Measurements from ENCODE around the gene PRKCB.
"Not testable (repeated sequence)": the region's sequence is repeated elsewhere in the genome, so short reads cannot be mapped to it uniquely, and the experiment has no call there.

Gene PRKCB

DNA sequence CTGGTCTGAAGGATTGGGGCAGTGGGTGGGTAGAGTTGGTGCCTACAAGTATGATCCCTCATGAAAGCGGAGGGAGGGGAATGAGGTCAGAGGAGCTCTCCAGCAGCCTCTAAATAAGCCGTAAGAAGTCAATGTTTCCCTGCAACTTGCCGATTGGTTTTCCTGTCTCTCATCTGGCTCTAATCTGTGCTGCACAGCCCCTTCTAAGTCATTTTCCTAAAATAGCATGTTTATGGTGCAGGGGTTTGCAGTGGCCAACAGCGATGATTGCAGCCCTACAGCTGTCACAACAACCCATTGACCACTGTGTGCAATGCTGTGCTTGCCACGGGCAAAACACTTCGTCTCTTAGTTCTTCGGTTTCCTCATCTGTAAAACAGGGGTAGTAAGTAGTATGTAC lies 189.2 kb downstream of the PRKCB start:
- Histone ChIP-seq H3F3A (ENCODE audit: low read depth) (no peaks in the 10 kb centered on the region), H3K4me2 (ENCODE audit: low read depth, low read length, poor library complexity, severe bottlenecking) (no peak overlapping the region), H3K9me3 (ENCODE audit: insufficient read depth, low read depth, low read length) (no peaks in the 10 kb centered on the region), H3K79me2 (ENCODE audit: insufficient read depth, low read length) (peaks cover 25% of the 10 kb centered on the region; the same call in 1 of the 2 replicates), H3K36me3 (ENCODE audit: insufficient read depth, low read length) (no peaks in the 10 kb centered on the region; the same call in 1 of the 2 replicates), H3K9me2 (replicated peaks; ENCODE audit: low read depth, low read length) (no peaks in the 10 kb centered on the region), H3K4me1 (ENCODE audit: insufficient read depth, low read length, poor library complexity, severe bottlenecking) (peaks cover 24% of the 10 kb centered on the region), H3K9ac (ENCODE audit: low read depth, low read length, poor library complexity, severe bottlenecking) (no peak overlapping the region), H4K20me1 (ENCODE audit: insufficient read depth, low read length, poor library complexity, severe bottlenecking) (no peaks in the 10 kb centered on the region), H3K27me3 (ENCODE audit: insufficient read depth, low read length, poor library complexity, severe bottlenecking) (no peaks in the 10 kb centered on the region), H3K4me3 (ENCODE audit: low read length, poor library complexity, severe bottlenecking) (no peak overlapping the region), H2AFZ (ENCODE audit: low read length) (no peak overlapping the region)
- no peak for TF ChIP-seq EZH2phosphoT487 (IDR thresholded peaks at IDR 0.05; ENCODE audit: borderline replicate concordance)
- TF ChIP-seq, protein P1, sequence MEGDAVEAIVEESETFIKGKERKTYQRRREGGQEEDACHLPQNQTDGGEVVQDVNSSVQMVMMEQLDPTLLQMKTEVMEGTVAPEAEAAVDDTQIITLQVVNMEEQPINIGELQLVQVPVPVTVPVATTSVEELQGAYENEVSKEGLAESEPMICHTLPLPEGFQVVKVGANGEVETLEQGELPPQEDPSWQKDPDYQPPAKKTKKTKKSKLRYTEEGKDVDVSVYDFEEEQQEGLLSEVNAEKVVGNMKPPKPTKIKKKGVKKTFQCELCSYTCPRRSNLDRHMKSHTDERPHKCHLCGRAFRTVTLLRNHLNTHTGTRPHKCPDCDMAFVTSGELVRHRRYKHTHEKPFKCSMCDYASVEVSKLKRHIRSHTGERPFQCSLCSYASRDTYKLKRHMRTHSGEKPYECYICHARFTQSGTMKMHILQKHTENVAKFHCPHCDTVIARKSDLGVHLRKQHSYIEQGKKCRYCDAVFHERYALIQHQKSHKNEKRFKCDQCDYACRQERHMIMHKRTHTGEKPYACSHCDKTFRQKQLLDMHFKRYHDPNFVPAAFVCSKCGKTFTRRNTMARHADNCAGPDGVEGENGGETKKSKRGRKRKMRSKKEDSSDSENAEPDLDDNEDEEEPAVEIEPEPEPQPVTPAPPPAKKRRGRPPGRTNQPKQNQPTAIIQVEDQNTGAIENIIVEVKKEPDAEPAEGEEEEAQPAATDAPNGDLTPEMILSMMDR (conservative IDR thresholded peaks at IDR 0.05; ENCODE audit: low read length): no peak

- Histone ChIP-seq H3K27me3 (ENCODE audit: insufficient read depth, low read length, poor library complexity, severe bottlenecking) (no peaks in the 10 kb centered on the region), H4K20me1 (ENCODE audit: insufficient read depth, low read length, poor library complexity, severe bottlenecking) (no peaks in the 10 kb centered on the region), H3K4me3 (ENCODE audit: low read length, poor library complexity, severe bottlenecking) (no peak overlapping the region)
Measured at GRCh38 chr16:24027466-24027865, 191.7 kb downstream of the PRKCB start.

DNA sequence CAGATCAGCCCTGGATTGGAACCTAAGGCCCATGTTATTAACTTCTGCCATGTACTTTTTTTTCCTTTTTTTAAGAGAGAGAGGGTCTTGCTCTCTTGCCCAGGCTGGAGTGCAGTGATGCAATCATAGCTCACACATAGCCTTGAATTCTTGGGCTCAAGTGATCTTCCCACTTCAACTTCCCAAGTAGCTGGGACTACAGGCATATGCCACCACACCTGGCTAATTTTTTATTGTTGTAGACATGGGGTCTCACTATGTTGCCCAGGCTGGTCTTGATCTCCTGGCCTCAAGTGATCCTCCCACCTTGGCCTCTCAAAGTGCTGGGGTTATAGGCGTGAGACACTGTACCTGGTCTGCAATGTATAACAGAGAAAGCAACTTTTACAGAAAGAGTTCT lies 194.1 kb downstream of the PRKCB start:
- not testable (repeated sequence) for H3K9me3 ChIP-seq (ENCODE audit: insufficient read depth, low read depth, low read length); H4K20me1 ChIP-seq (ENCODE audit: insufficient read depth, low read length, poor library complexity, severe bottlenecking); H3K9ac ChIP-seq (ENCODE audit: low read depth, low read length, poor library complexity, severe bottlenecking); H2AFZ ChIP-seq (ENCODE audit: low read length); H3K27me3 ChIP-seq (ENCODE audit: insufficient read depth, low read length, poor library complexity, severe bottlenecking); H3K9me2 ChIP-seq (replicated peaks; ENCODE audit: low read depth, low read length); H3K4me3 ChIP-seq (ENCODE audit: low read length, poor library complexity, severe bottlenecking); H3F3A ChIP-seq (ENCODE audit: low read depth); H3K4me2 ChIP-seq (ENCODE audit: low read depth, low read length, poor library complexity, severe bottlenecking)
- peaks cover 21% of the 10 kb centered on the region; the same call in 1 of the 2 replicates for H3K36me3 ChIP-seq (ENCODE audit: insufficient read depth, low read length)
- H3K79me2 ChIP-seq (ENCODE audit: insufficient read depth, low read length): peaks cover 11% of the 10 kb centered on the region; the same call in 1 of the 2 replicates
- peaks cover 24% of the 10 kb centered on the region for H3K4me1 ChIP-seq (ENCODE audit: insufficient read depth, low read length, poor library complexity, severe bottlenecking)

More at GRCh38 chr16:24027466-24027865, 191.7 kb downstream of the PRKCB start:
- TF ChIP-seq, protein P1 (conservative IDR thresholded peaks at IDR 0.05; ENCODE audit: low read length): no peak
- Histone ChIP-seq H3F3A (ENCODE audit: low read depth) (no peaks in the 10 kb centered on the region), H3K9me2 (replicated peaks; ENCODE audit: low read depth, low read length) (no peaks in the 10 kb centered on the region), H3K9me3 (ENCODE audit: insufficient read depth, low read depth, low read length) (no peaks in the 10 kb centered on the region), H3K9ac (ENCODE audit: low read depth, low read length, poor library complexity, severe bottlenecking) (peak overlapping the region; percentile 37), H3K4me2 (ENCODE audit: low read depth, low read length, poor library complexity, severe bottlenecking) (peak overlapping the region; percentile 37), H3K36me3 (ENCODE audit: insufficient read depth, low read length) (peaks cover 7% of the 10 kb centered on the region; the same call in 1 of the 2 replicates), H3K4me1 (ENCODE audit: insufficient read depth, low read length, poor library complexity, severe bottlenecking) (peaks cover 17% of the 10 kb centered on the region), H2AFZ (ENCODE audit: low read length) (no peak overlapping the region), H3K79me2 (ENCODE audit: insufficient read depth, low read length) (peaks cover 21% of the 10 kb centered on the region; the same call in 1 of the 2 replicates)

GRCh38 chr16:24035127-24035842 lies 199.5 kb downstream of the PRKCB start:
- no peaks in the 10 kb centered on the region for H3K9me3 ChIP-seq (ENCODE audit: insufficient read depth, low read depth, low read length)
- no peaks in the 10 kb centered on the region for H3F3A ChIP-seq (ENCODE audit: low read depth)
- no peaks in the 10 kb centered on the region for H4K20me1 ChIP-seq (ENCODE audit: insufficient read depth, low read length, poor library complexity, severe bottlenecking)
- peaks cover 37% of the 10 kb centered on the region; the same call in 1 of the 2 replicates for H3K36me3 ChIP-seq (ENCODE audit: insufficient read depth, low read length)
- no peaks in the 10 kb centered on the region for H3K9me2 ChIP-seq (replicated peaks; ENCODE audit: low read depth, low read length)
- H3K79me2 ChIP-seq (ENCODE audit: insufficient read depth, low read length): no peaks in the 10 kb centered on the region
- 0 out of 2 replicates have a peak overlapping the region, but pooled peaks have one; percentile 22 for H2AFZ ChIP-seq (ENCODE audit: low read length)
- H3K4me3 ChIP-seq (ENCODE audit: low read length, poor library complexity, severe bottlenecking): peak overlapping the region; percentile 62
- peak overlapping the region; percentile 52 for H3K9ac ChIP-seq (ENCODE audit: low read depth, low read length, poor library complexity, severe bottlenecking)
- H3K27me3 ChIP-seq (ENCODE audit: insufficient read depth, low read length, poor library complexity, severe bottlenecking): no peaks in the 10 kb centered on the region
- peak overlapping the region; percentile 57 for H3K4me2 ChIP-seq (ENCODE audit: low read depth, low read length, poor library complexity, severe bottlenecking)
- no peak for TF ChIP-seq EZH2phosphoT487 (IDR thresholded peaks at IDR 0.05; ENCODE audit: borderline replicate concordance)
- H3K4me1 ChIP-seq (ENCODE audit: insufficient read depth, low read length, poor library complexity, severe bottlenecking): peaks cover 21% of the 10 kb centered on the region
